Measurements from ENCODE around the gene TMEM130. TPM values are rescaled to one million over a fixed set of nuclear protein-coding genes. Genes with fewer than 3 reads are reported as not detected.

Gene TMEM130
- total RNA-seq, 1 donor: 0.21 TPM

GRCh38 chr7:98816241-98816640 lies 53.6 kb downstream of the TMEM130 start:
- Histone ChIP-seq H3K9me3 (ENCODE audit: low read depth, low read length) (no peaks in the 10 kb centered on the region), H3K4me3 (ENCODE audit: low read length) (no peak overlapping the region), H3K4me1 (ENCODE audit: insufficient read depth, low read length) (no peaks in the 10 kb centered on the region), H3K27me3 (ENCODE audit: insufficient read depth, low read length) (no peaks in the 10 kb centered on the region)

- no peaks in the 10 kb centered on the region for H3K9me3 ChIP-seq (ENCODE audit: low read depth, low read length)
- H3K4me1 ChIP-seq (ENCODE audit: insufficient read depth, low read length): no peaks in the 10 kb centered on the region
- no peaks in the 10 kb centered on the region for H3K27me3 ChIP-seq (ENCODE audit: insufficient read depth, low read length)
- no peak overlapping the region for H3K4me3 ChIP-seq (ENCODE audit: low read length)
Observed at GRCh38 chr7:98815313-98815712, 54.5 kb downstream of the TMEM130 start.

GRCh38 chr7:98811299-98811698 lies 58.5 kb downstream of the TMEM130 start:
- Histone ChIP-seq H3K27me3 (ENCODE audit: insufficient read depth, low read length) (no peaks in the 10 kb centered on the region), H3K4me1 (ENCODE audit: insufficient read depth, low read length) (no peaks in the 10 kb centered on the region), H3K9me3 (ENCODE audit: low read depth, low read length) (no peaks in the 10 kb centered on the region), H3K4me3 (ENCODE audit: low read length) (no peak overlapping the region)

- Histone ChIP-seq H3K4me1 (ENCODE audit: insufficient read depth, low read length) (no peaks in the 10 kb centered on the region), H3K4me3 (ENCODE audit: low read length) (no peak overlapping the region), H3K27me3 (ENCODE audit: insufficient read depth, low read length) (no peaks in the 10 kb centered on the region), H3K9me3 (ENCODE audit: low read depth, low read length) (no peaks in the 10 kb centered on the region)
Observed at GRCh38 chr7:98810153-98810802, 59.5 kb downstream of the TMEM130 start.

- H3K4me1 ChIP-seq (ENCODE audit: insufficient read depth, low read length): no peaks in the 10 kb centered on the region
- H3K4me3 ChIP-seq (ENCODE audit: low read length): no peak overlapping the region
- no peaks in the 10 kb centered on the region for H3K27me3 ChIP-seq (ENCODE audit: insufficient read depth, low read length)
- H3K9me3 ChIP-seq (ENCODE audit: low read depth, low read length): no peaks in the 10 kb centered on the region
Observed at GRCh38 chr7:98808751-98809460, 60.9 kb downstream of the TMEM130 start.

- Histone ChIP-seq H3K9me3 (ENCODE audit: low read depth, low read length) (no peaks in the 10 kb centered on the region), H3K4me3 (ENCODE audit: low read length) (no peak overlapping the region), H3K4me1 (ENCODE audit: insufficient read depth, low read length) (peaks cover 5% of the 10 kb centered on the region), H3K27me3 (ENCODE audit: insufficient read depth, low read length) (no peaks in the 10 kb centered on the region)
Observed at GRCh38 chr7:98807068-98808048, 62.5 kb downstream of the TMEM130 start.

- Histone ChIP-seq H3K4me1 (ENCODE audit: insufficient read depth, low read length) (peaks cover 6% of the 10 kb centered on the region), H3K27me3 (ENCODE audit: insufficient read depth, low read length) (no peaks in the 10 kb centered on the region), H3K4me3 (ENCODE audit: low read length) (no peak overlapping the region), H3K9me3 (ENCODE audit: low read depth, low read length) (no peaks in the 10 kb centered on the region)
Observed at GRCh38 chr7:98805956-98806838, 63.6 kb downstream of the TMEM130 start.

GRCh38 chr7:98802781-98803110 lies 67.1 kb downstream of the TMEM130 start:
- no peak overlapping the region for H3K4me3 ChIP-seq (ENCODE audit: low read length)

GRCh38 chr7:98802088-98802780 lies 67.6 kb downstream of the TMEM130 start:
- H3K4me1 ChIP-seq (ENCODE audit: insufficient read depth, low read length): peaks cover 6% of the 10 kb centered on the region
- H3K4me3 ChIP-seq (ENCODE audit: low read length): no peak overlapping the region
- H3K27me3 ChIP-seq (ENCODE audit: insufficient read depth, low read length): no peaks in the 10 kb centered on the region
- no peaks in the 10 kb centered on the region for H3K9me3 ChIP-seq (ENCODE audit: low read depth, low read length)

More at GRCh38 chr7:98802781-98803110, 67.1 kb downstream of the TMEM130 start:
- Histone ChIP-seq H3K9me3 (ENCODE audit: low read depth, low read length) (no peaks in the 10 kb centered on the region), H3K4me1 (ENCODE audit: insufficient read depth, low read length) (peaks cover 6% of the 10 kb centered on the region), H3K27me3 (ENCODE audit: insufficient read depth, low read length) (no peaks in the 10 kb centered on the region)

- H3K27me3 ChIP-seq (ENCODE audit: insufficient read depth, low read length): no peaks in the 10 kb centered on the region
- H3K4me3 ChIP-seq (ENCODE audit: low read length): no peak overlapping the region
- no peaks in the 10 kb centered on the region for H3K9me3 ChIP-seq (ENCODE audit: low read depth, low read length)
- H3K4me1 ChIP-seq (ENCODE audit: insufficient read depth, low read length): peaks cover 6% of the 10 kb centered on the region
Observed at GRCh38 chr7:98800996-98801395, 68.8 kb downstream of the TMEM130 start.

GRCh38 chr7:98797150-98797549 lies 72.7 kb downstream of the TMEM130 start:
- H3K27me3 ChIP-seq (ENCODE audit: insufficient read depth, low read length): no peaks in the 10 kb centered on the region
- H3K4me1 ChIP-seq (ENCODE audit: insufficient read depth, low read length): no peaks in the 10 kb centered on the region
- no peak overlapping the region for H3K4me3 ChIP-seq (ENCODE audit: low read length)
- H3K9me3 ChIP-seq (ENCODE audit: low read depth, low read length): no peaks in the 10 kb centered on the region
